ENCODE data around the gene APOC3. TPM values are rescaled to one million over a fixed set of nuclear protein-coding genes. Genes with fewer than 3 reads are reported as not detected.

APOC3 gene
- total and polyA plus RNA-seq, 4 donors, result 608 to 24,129 (median 9,307) TPM

DNA sequence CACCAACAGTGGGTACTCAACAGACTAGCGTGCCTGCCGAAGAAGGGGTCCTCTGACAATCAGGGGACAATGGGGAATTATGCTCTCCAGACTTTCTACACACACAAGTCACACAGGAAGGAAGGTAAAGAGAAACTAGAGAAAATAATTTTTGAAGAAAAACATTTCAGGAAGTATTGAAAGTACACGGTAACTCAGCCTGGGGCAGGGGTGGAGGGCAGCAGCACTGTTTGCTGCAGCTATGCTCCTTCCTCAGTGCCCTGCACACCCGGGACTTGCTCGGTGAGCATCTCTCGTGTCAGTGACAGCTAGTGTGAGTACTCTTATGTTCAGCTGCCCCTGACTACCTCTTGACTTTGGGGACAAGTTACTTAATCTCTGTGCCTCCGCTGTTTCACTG, 25.7 kb downstream of the APOC3 start:
- Histone ChIP-seq H3K36me3 (ENCODE audit: control insufficient read depth in 4 of 4, insufficient read depth in 3 of 4, low read depth in 1 of 4, low read length in 3 of 4) (peaks cover 0 to 29% (median 19%) of the 10 kb centered on the region in 4 donors), H3K4me1 (ENCODE audit: control insufficient read depth in 4 of 4, insufficient read depth in 4 of 4, low read length in 3 of 4) (peaks cover 13 to 37% (median 28%) of the 10 kb centered on the region in 4 donors), H3K4me3 (ENCODE audit: low read depth in 1 of 3, low read length in 3 of 3) (no peak overlapping the region), H3K27me3 (ENCODE audit: control insufficient read depth in 4 of 4, insufficient read depth in 4 of 4, low read length in 3 of 4) (no peaks in the 10 kb centered on the region), H3K9me3 (ENCODE audit: control insufficient read depth in 4 of 4, low read length in 3 of 4) (no peaks in the 10 kb centered on the region), H3K9ac (ENCODE audit: low read depth in 1 of 2, low read length in 2 of 2) (no peak overlapping the region), H3K27ac (ENCODE audit: low read depth in 1 of 2, low read length in 2 of 2) (no peak overlapping the region)
- no peak for DNase-seq (ENCODE audit: low spot score)
- 92% methylated on average over 7 of the region's 7 CpGs for WGBS
- TF ChIP-seq, protein P1, sequence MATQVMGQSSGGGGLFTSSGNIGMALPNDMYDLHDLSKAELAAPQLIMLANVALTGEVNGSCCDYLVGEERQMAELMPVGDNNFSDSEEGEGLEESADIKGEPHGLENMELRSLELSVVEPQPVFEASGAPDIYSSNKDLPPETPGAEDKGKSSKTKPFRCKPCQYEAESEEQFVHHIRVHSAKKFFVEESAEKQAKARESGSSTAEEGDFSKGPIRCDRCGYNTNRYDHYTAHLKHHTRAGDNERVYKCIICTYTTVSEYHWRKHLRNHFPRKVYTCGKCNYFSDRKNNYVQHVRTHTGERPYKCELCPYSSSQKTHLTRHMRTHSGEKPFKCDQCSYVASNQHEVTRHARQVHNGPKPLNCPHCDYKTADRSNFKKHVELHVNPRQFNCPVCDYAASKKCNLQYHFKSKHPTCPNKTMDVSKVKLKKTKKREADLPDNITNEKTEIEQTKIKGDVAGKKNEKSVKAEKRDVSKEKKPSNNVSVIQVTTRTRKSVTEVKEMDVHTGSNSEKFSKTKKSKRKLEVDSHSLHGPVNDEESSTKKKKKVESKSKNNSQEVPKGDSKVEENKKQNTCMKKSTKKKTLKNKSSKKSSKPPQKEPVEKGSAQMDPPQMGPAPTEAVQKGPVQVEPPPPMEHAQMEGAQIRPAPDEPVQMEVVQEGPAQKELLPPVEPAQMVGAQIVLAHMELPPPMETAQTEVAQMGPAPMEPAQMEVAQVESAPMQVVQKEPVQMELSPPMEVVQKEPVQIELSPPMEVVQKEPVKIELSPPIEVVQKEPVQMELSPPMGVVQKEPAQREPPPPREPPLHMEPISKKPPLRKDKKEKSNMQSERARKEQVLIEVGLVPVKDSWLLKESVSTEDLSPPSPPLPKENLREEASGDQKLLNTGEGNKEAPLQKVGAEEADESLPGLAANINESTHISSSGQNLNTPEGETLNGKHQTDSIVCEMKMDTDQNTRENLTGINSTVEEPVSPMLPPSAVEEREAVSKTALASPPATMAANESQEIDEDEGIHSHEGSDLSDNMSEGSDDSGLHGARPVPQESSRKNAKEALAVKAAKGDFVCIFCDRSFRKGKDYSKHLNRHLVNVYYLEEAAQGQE (IDR thresholded peaks at IDR 0.05), result no peak
- TF ChIP-seq, protein P2, sequence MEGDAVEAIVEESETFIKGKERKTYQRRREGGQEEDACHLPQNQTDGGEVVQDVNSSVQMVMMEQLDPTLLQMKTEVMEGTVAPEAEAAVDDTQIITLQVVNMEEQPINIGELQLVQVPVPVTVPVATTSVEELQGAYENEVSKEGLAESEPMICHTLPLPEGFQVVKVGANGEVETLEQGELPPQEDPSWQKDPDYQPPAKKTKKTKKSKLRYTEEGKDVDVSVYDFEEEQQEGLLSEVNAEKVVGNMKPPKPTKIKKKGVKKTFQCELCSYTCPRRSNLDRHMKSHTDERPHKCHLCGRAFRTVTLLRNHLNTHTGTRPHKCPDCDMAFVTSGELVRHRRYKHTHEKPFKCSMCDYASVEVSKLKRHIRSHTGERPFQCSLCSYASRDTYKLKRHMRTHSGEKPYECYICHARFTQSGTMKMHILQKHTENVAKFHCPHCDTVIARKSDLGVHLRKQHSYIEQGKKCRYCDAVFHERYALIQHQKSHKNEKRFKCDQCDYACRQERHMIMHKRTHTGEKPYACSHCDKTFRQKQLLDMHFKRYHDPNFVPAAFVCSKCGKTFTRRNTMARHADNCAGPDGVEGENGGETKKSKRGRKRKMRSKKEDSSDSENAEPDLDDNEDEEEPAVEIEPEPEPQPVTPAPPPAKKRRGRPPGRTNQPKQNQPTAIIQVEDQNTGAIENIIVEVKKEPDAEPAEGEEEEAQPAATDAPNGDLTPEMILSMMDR (IDR thresholded peaks at IDR 0.05; ENCODE audit: low read depth, low read length, missing input control), result no peak
- TF ChIP-seq HNF4G (IDR thresholded peaks at IDR 0.05) (no peak), FOXA2 (IDR thresholded peaks at IDR 0.05) (no peak), SP1 (IDR thresholded peaks at IDR 0.05) (no peak), RXRA (IDR thresholded peaks at IDR 0.05) (no peak), JUND (IDR thresholded peaks at IDR 0.05) (no peak), TAF1 (conservative IDR thresholded peaks at IDR 0.05) (no peak), YY1 (IDR thresholded peaks at IDR 0.05) (no peak), RAD21 (IDR thresholded peaks at IDR 0.05) (no peak), NR2F2 (IDR thresholded peaks at IDR 0.05) (no peak), GABPA (IDR thresholded peaks at IDR 0.05 in 1 of 2, conservative IDR thresholded peaks at IDR 0.05 in 1 of 2) (no peak), EGR1 (IDR thresholded peaks at IDR 0.05; ENCODE audit: low read depth in 2 of 2) (no peak), HNF4A (conservative IDR thresholded peaks at IDR 0.05) (no peak), FOXA1 (IDR thresholded peaks at IDR 0.05) (no peak)
- TF ChIP-seq, protein P3, sequence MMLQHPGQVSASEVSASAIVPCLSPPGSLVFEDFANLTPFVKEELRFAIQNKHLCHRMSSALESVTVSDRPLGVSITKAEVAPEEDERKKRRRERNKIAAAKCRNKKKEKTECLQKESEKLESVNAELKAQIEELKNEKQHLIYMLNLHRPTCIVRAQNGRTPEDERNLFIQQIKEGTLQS (IDR thresholded peaks at IDR 0.05), result no peak
- TF ChIP-seq, protein P4, sequence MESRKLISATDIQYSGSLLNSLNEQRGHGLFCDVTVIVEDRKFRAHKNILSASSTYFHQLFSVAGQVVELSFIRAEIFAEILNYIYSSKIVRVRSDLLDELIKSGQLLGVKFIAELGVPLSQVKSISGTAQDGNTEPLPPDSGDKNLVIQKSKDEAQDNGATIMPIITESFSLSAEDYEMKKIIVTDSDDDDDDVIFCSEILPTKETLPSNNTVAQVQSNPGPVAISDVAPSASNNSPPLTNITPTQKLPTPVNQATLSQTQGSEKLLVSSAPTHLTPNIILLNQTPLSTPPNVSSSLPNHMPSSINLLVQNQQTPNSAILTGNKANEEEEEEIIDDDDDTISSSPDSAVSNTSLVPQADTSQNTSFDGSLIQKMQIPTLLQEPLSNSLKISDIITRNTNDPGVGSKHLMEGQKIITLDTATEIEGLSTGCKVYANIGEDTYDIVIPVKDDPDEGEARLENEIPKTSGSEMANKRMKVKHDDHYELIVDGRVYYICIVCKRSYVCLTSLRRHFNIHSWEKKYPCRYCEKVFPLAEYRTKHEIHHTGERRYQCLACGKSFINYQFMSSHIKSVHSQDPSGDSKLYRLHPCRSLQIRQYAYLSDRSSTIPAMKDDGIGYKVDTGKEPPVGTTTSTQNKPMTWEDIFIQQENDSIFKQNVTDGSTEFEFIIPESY (IDR thresholded peaks at IDR 0.05), result no peak
- TF ChIP-seq, protein P5, sequence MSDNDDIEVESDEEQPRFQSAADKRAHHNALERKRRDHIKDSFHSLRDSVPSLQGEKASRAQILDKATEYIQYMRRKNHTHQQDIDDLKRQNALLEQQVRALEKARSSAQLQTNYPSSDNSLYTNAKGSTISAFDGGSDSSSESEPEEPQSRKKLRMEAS (IDR thresholded peaks at IDR 0.05), result no peak

All from liver (tissue), 9 donors.